Esophagus muscularis mucosa (tissue), 4 donors: ENCODE measurements around the gene MLXIPL.

Experiments
- CTCF ChIP-seq, 3 experiments: fragments of 200-600 bp in 2 of 3; fragments of 450-650 bp in 1 of 3; sonication (generic) in 2 of 3; IDR thresholded peaks; one replicate each; pipeline ENCODE4 v1.5.1; 2017 to 2019; ENCODE audit warnings: antibody characterized with exemption in 3 of 3, mild to moderate bottlenecking in 2 of 3, moderate library complexity in 1 of 3
- EP300 ChIP-seq: sonication (generic); formaldehyde crosslinking; IDR thresholded peaks from one replicate; pipeline ENCODE4 v1.6.1; 2017; ENCODE audit warnings: antibody characterized with exemption
- POLR2A ChIP-seq: fragments of 450-650 bp; IDR thresholded peaks from one replicate; pipeline ENCODE4 v1.6.1; 2017; ENCODE audit warnings: antibody characterized with exemption, moderate library complexity, mild to moderate bottlenecking, low read depth
- POLR2AphosphoS5 ChIP-seq, 2 donors: sonication (generic); formaldehyde crosslinking; IDR thresholded peaks; one replicate each; pipeline ENCODE4 v1.6.1; 2017; ENCODE audit warnings: antibody characterized with exemption in 2 of 2

DNA sequence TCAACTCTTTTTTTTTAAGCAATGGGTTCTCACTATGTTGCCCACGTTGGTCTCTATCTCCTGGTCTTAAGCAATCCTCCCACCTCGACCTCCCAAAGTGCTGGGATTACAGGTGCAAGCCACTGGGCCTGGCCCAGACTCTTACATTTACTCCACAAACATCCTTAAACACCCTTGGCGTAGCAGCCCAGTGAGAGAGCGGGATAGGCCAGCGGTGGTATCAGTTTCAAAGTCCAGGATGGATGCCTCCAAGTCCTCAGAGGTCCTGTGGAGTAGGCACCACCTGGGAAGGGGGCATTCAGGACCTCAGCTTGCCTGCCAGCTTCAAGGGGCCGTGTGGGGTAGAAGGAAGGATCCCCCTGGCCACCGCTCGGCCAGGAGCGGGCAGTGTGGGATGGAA is 25.3 kb upstream of the MLXIPL start:
- no peak for TF ChIP-seq EP300
- no peak for TF ChIP-seq CTCF (IDR thresholded peaks at IDR 0.05)
- TF ChIP-seq POLR2A: no peak
- TF ChIP-seq POLR2AphosphoS5 (IDR thresholded peaks at IDR 0.05): no peak
